ENCODE data around the gene ADM2.

GRCh38 chr22:50527921-50528681 lies 46.8 kb downstream of the ADM2 start:
- TF ChIP-seq POLR2A (IDR thresholded peaks at IDR 0.05; ENCODE audit: low read depth) = no peak
- TF ChIP-seq CTCF (IDR thresholded peaks at IDR 0.05) = no peak
- TF ChIP-seq POLR2AphosphoS5 (IDR thresholded peaks at IDR 0.05) = no peak
- TF ChIP-seq EP300 (IDR thresholded peaks at IDR 0.05) = no peak

Data from esophagus muscularis mucosa (tissue), 4 donors.